PC-3 (cell line): Measurements from ENCODE around the gene ASB10. TPM values are rescaled to one million over a fixed set of nuclear protein-coding genes. Genes with fewer than 3 reads are reported as not detected.

ENCODE experiments used
- ATAC-seq: fragments of 200-7000 bp; cut with Tn5 transposase; 2 replicates; pipeline ENCODE4 v1.9.1; 2020; ENCODE audit warnings: mild to moderate bottlenecking, moderate library complexity
- BruUV-seq: library from RNA; stranded (reverse); fragments of 400-500 nt; replicated peaks from 2 replicates; lab custom pipeline; 2021; lab: Mats Ljungman, UMichigan
- CTCF ChIA-PET: fragments of 300-600 bp; sonication (Branson Sonifier 250); formaldehyde crosslinking; loops from one replicate; lab custom pipeline; 2022; ENCODE audit warnings: antibody characterized with exemption; lab: Charles Lee
- POLR2A ChIA-PET: fragments of 300-600 bp; sonication (Branson Sonifier 250); formaldehyde crosslinking; loops from one replicate; lab custom pipeline; 2022; ENCODE audit warnings: antibody characterized with exemption; ENCODE audit not compliant: unreplicated experiment; lab: Charles Lee
- DNase-seq: peaks from one replicate; pipeline ENCODE4 v3.0.0-alpha.2; 2015
- H2AFZ ChIP-seq: fragments of 300-600 bp; sonication (generic); 2 replicates; pipeline ENCODE4 v1.6.0; 2016; ENCODE audit warnings: antibody characterized with exemption, low read length
- H3F3A ChIP-seq: fragments of 300-600 bp; sonication (generic); one replicate; pipeline ENCODE4 v1.6.0; 2017; ENCODE audit warnings: antibody characterized with exemption, low read length, control low read depth, mild to moderate bottlenecking; ENCODE audit not compliant: unreplicated experiment
- H3K27ac ChIP-seq: fragments of 300-600 bp; sonication (generic); 2 replicates; pipeline ENCODE4 v1.5.1; 2016; ENCODE audit warnings: mild to moderate bottlenecking, low read length
- H3K27me3 ChIP-seq: fragments of 300-600 bp; sonication (generic); 2 replicates; pipeline ENCODE4 v1.6.1; 2016; ENCODE audit warnings: low read length, mixed read lengths
- H3K36me3 ChIP-seq: fragments of 300-600 bp; sonication (generic); 2 replicates; pipeline ENCODE4 v1.6.1; 2016; ENCODE audit warnings: low read depth, mixed run types, low read length, mixed read lengths
- H3K4me1 ChIP-seq: fragments of 300-600 bp; sonication (generic); 2 replicates; pipeline ENCODE4 v1.5.1; 2016; ENCODE audit warnings: low read length; ENCODE audit not compliant: insufficient read depth
- H3K4me2 ChIP-seq: fragments of 300-600 bp; sonication (generic); 2 replicates; pipeline ENCODE4 v1.6.0; 2016; ENCODE audit warnings: low read length
- H3K4me3 ChIP-seq: fragments of 300-600 bp; sonication (generic); 2 replicates; pipeline ENCODE4 v1.5.1; 2016; ENCODE audit warnings: mild to moderate bottlenecking, low read length, mixed read lengths
- H3K79me2 ChIP-seq: fragments of 300-600 bp; sonication (generic); 2 replicates; pipeline ENCODE4 v1.6.1; 2017; ENCODE audit warnings: low read length, mixed read lengths
- H3K9ac ChIP-seq: fragments of 300-600 bp; sonication (generic); 2 replicates; pipeline ENCODE4 v1.6.0; 2016; ENCODE audit warnings: mild to moderate bottlenecking, low read length
- H3K9me2 ChIP-seq: fragments of 300-600 bp; sonication (generic); replicated peaks from 2 replicates; pipeline ENCODE4 v1.6.1; 2016; ENCODE audit warnings: mixed run types, low read length, mixed read lengths
- H3K9me3 ChIP-seq: fragments of 300-600 bp; sonication (generic); 2 replicates; pipeline ENCODE4 v1.6.1; 2016; ENCODE audit warnings: low read length, mixed read lengths
- H4K20me1 ChIP-seq: fragments of 300-600 bp; sonication (generic); 2 replicates; pipeline ENCODE4 v1.6.1; 2016; ENCODE audit warnings: low read length, mixed read lengths
- EZH2 ChIP-seq: fragments of 300-600 bp; sonication (generic); IDR thresholded peaks from one replicate; pipeline ENCODE4 v1.6.1; 2017; ENCODE audit warnings: antibody characterized with exemption, mild to moderate bottlenecking, low read length; ENCODE audit not compliant: unreplicated experiment
- EZH2phosphoT487 ChIP-seq: fragments of 300-600 bp; sonication (generic); IDR thresholded peaks from 2 replicates; pipeline ENCODE4 v1.6.1; 2018; ENCODE audit warnings: mild to moderate bottlenecking, antibody characterized with exemption, low read length, borderline replicate concordance
- intact Hi-C: fragments of 100-400 bp; cut with micrococcal nuclease; formaldehyde crosslinking; loops from 2 replicates; pipeline ENCODE4 v1.9.0; 2023
- total RNA-seq: library from RNA; depleted of rRNA; stranded (reverse); fragments of >200 nt; gene quantifications from 2 replicates; pipeline ENCODE4 v1.2.3, GENCODE V29; 2014
- TF ChIP-seq, protein P1 (sequence below): fragments of 300-600 bp; sonication (generic); conservative IDR thresholded peaks from 2 replicates; pipeline ENCODE4 v1.5.1; 2017; ENCODE audit warnings: antibody characterized with exemption, low read depth, mild to moderate bottlenecking, low read length

The ASB10 gene
- total RNA-seq, 1 experiment from 2014 or later, result not detected

DNA sequence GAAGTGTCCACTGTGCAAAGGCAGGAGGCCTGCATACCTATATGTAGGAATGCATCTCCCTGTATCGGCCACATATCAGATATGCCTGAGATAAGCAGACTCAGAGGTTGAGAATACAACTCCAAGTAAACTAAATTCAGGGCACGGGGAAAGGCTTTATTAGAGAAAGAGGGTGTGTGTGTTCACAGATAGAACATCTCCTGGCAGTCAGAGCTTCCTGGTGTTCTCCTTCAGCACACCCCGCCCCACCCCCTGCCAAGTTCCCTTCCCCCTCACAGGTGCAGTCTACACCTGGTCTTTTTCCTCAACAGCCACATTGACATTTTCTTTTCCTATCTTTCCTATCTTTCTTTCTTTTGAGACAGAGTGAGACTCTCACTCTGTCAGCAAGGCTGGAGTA lies 36.7 kb downstream of the ASB10 start:
- TF ChIP-seq, protein P1, sequence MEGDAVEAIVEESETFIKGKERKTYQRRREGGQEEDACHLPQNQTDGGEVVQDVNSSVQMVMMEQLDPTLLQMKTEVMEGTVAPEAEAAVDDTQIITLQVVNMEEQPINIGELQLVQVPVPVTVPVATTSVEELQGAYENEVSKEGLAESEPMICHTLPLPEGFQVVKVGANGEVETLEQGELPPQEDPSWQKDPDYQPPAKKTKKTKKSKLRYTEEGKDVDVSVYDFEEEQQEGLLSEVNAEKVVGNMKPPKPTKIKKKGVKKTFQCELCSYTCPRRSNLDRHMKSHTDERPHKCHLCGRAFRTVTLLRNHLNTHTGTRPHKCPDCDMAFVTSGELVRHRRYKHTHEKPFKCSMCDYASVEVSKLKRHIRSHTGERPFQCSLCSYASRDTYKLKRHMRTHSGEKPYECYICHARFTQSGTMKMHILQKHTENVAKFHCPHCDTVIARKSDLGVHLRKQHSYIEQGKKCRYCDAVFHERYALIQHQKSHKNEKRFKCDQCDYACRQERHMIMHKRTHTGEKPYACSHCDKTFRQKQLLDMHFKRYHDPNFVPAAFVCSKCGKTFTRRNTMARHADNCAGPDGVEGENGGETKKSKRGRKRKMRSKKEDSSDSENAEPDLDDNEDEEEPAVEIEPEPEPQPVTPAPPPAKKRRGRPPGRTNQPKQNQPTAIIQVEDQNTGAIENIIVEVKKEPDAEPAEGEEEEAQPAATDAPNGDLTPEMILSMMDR, result no peak
- TF ChIP-seq EZH2 (no peak), EZH2phosphoT487 (no peak)
- no TSS peak for BruUV-seq
- CTCF ChIA-PET, result no interaction called here

DNA sequence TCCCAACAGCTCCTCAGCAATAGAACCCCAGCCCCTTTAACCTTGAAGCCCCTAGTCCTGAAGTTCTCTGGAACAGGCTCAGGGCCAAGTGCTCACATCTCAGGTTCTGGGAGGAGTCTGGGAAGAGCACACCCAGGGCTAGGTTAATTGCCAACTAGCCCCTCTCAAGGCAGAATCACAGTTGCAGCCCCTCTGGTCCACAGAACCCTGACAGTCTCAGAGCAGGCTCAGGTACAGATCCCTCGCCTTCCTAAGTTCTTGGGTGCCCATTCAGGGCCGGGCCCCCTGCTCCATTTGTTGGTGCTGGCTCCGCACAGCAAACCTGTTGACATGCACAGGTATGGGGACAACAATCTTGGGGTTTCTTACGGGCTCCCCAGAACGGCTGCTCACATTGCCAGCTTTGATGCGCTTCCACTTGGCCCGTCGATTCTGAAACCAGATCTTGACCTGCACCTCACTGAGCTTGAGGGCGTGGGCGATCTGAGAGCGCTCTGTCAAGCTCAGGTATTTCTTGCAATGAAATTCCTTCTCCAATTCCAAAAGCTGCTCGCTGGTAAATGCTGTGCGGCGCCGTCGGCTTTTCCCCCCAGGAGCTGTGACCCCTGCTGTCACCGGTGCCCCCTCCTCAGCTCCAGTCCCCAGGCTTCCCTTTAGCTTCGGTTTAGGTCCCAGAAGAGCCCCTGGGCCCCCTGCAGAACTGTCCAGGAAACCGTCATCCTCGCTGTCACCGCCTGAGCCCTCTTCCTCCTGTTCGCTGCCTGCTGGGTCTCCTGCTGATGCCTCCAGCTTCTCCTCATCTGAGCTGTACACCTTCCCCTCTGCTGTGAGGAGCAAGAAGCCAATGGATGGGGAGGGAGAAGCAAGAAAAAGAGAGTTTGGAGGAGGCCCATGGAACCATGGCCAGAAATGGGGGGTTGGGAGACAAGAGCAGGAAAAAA lies 38.5 kb downstream of the ASB10 start:
- ATAC-seq (no peak), DNase-seq (no peak)
- no TSS peak for BruUV-seq
- H4K20me1 ChIP-seq, result no peaks in the 10 kb centered on the region
- no peaks in the 10 kb centered on the region for H3K9me2 ChIP-seq
- H3K4me1 ChIP-seq, result no peaks in the 10 kb centered on the region
- H3K36me3 ChIP-seq, result no peaks in the 10 kb centered on the region
- no peaks in the 10 kb centered on the region for H3K79me2 ChIP-seq
- H3F3A ChIP-seq, result no peaks in the 10 kb centered on the region
- H2AFZ ChIP-seq, result no peak overlapping the region
- H3K9ac ChIP-seq, result no peak overlapping the region
- H3K9me3 ChIP-seq, result no peaks in the 10 kb centered on the region
- ChIA-PET POLR2A (no interaction called here), CTCF (interaction anchor here (0.7 kb wide), 1 partner anchor 25 kb away, joined by 5 read pairs; no protein-coding TSS in a partner anchor)
- TF ChIP-seq EZH2 (no peak), EZH2phosphoT487 (no peak)
- TF ChIP-seq, protein P1, result no peak
- no peak overlapping the region for H3K4me3 ChIP-seq
- intact Hi-C loops, result no loop called here
- H3K27ac ChIP-seq, result no peak overlapping the region
- peaks cover 15% of the 10 kb centered on the region for H3K27me3 ChIP-seq
- no peak overlapping the region for H3K4me2 ChIP-seq

More for the DNA sequence above, 36.7 kb downstream of the ASB10 start:
- H3K4me2 ChIP-seq, result no peak overlapping the region
- no peaks in the 10 kb centered on the region for H3K36me3 ChIP-seq
- H3K4me3 ChIP-seq, result no peak overlapping the region
- no peak overlapping the region for H3K9ac ChIP-seq
- no peaks in the 10 kb centered on the region for H3K9me2 ChIP-seq
- no peaks in the 10 kb centered on the region for H3K9me3 ChIP-seq
- no peaks in the 10 kb centered on the region for H4K20me1 ChIP-seq
- H3K79me2 ChIP-seq, result no peaks in the 10 kb centered on the region
- POLR2A ChIA-PET, result no interaction called here
- intact Hi-C loops, result no loop called here
- no peak overlapping the region for H2AFZ ChIP-seq
- no peak for DNase-seq
- H3F3A ChIP-seq, result no peaks in the 10 kb centered on the region
- H3K27ac ChIP-seq, result no peak overlapping the region
- no peaks in the 10 kb centered on the region for H3K4me1 ChIP-seq
- peaks cover 15% of the 10 kb centered on the region for H3K27me3 ChIP-seq
- ATAC-seq, result no peak

- Histone ChIP-seq H3K27ac (no peak overlapping the region), H2AFZ (no peak overlapping the region), H3K36me3 (no peaks in the 10 kb centered on the region), H4K20me1 (no peaks in the 10 kb centered on the region), H3K79me2 (no peaks in the 10 kb centered on the region), H3K4me3 (no peak overlapping the region), H3K9ac (no peak overlapping the region), H3K9me2 (no peaks in the 10 kb centered on the region), H3K4me1 (no peaks in the 10 kb centered on the region), H3K27me3 (peaks cover 4% of the 10 kb centered on the region), H3K4me2 (no peak overlapping the region), H3F3A (no peaks in the 10 kb centered on the region), H3K9me3 (no peaks in the 10 kb centered on the region)
- DNase-seq (no peak), ATAC-seq (no peak)
- TF ChIP-seq EZH2phosphoT487, result no peak
- TF ChIP-seq, protein P1, result no peak
- no peak for TF ChIP-seq EZH2
- ChIA-PET CTCF (no interaction called here), POLR2A (no interaction called here)
- BruUV-seq, result no TSS peak
- intact Hi-C loops, result no loop called here
Observed at GRCh38 chr7:151146761-151147160, 40.3 kb downstream of the ASB10 start.
